GM19452 (cell line): Measurements from ENCODE around the gene ARHGEF10L.

ENCODE experiments used
- ATAC-seq: cut with Tn5 transposase; IDR thresholded peaks from one replicate; pipeline ENCODE4 v1.9.1; 2021; ENCODE audit not compliant: unreplicated experiment

The ARHGEF10L gene

GRCh38 chr1:17653728-17654351, 114.3 kb downstream of the ARHGEF10L start:
- ATAC-seq, result no peak

- ATAC-seq, result no peak
Measured at GRCh38 chr1:17654519-17654918, 115.0 kb downstream of the ARHGEF10L start.

- no peak for ATAC-seq
Measured at GRCh38 chr1:17655169-17655568, 115.7 kb downstream of the ARHGEF10L start.

- no peak for ATAC-seq
Measured at GRCh38 chr1:17655922-17656321, 116.4 kb downstream of the ARHGEF10L start.

GRCh38 chr1:17657436-17657835, 117.9 kb downstream of the ARHGEF10L start:
- no peak for ATAC-seq

- ATAC-seq, result no peak
Measured at GRCh38 chr1:17658837-17659236, 119.3 kb downstream of the ARHGEF10L start.

GRCh38 chr1:17661546-17662157, 122.2 kb downstream of the ARHGEF10L start:
- ATAC-seq, result no peak

GRCh38 chr1:17662296-17662695, 122.8 kb downstream of the ARHGEF10L start:
- ATAC-seq, result no peak

GRCh38 chr1:17662786-17663185, 123.3 kb downstream of the ARHGEF10L start:
- no peak for ATAC-seq

GRCh38 chr1:17663646-17664045, 124.1 kb downstream of the ARHGEF10L start:
- ATAC-seq, result no peak

- ATAC-seq, result no peak
Measured at GRCh38 chr1:17664322-17664721, 124.8 kb downstream of the ARHGEF10L start.

GRCh38 chr1:17665054-17665453, 125.6 kb downstream of the ARHGEF10L start:
- no peak for ATAC-seq

- ATAC-seq, result no peak
Measured at GRCh38 chr1:17665950-17666720, 126.6 kb downstream of the ARHGEF10L start.

- no peak for ATAC-seq
Measured at GRCh38 chr1:17667641-17668040, 128.1 kb downstream of the ARHGEF10L start.

- no peak for ATAC-seq
Measured at GRCh38 chr1:17668195-17668594, 128.7 kb downstream of the ARHGEF10L start.

GRCh38 chr1:17668624-17669175, 129.2 kb downstream of the ARHGEF10L start:
- no peak for ATAC-seq

- ATAC-seq, result no peak
Measured at GRCh38 chr1:17669305-17669704, 129.8 kb downstream of the ARHGEF10L start.

GRCh38 chr1:17669866-17670451, 130.5 kb downstream of the ARHGEF10L start:
- ATAC-seq, result no peak

GRCh38 chr1:17670587-17671313, 131.3 kb downstream of the ARHGEF10L start:
- no peak for ATAC-seq

GRCh38 chr1:17671314-17671705, 131.8 kb downstream of the ARHGEF10L start:
- ATAC-seq, result no peak

GRCh38 chr1:17671741-17672140, 132.2 kb downstream of the ARHGEF10L start:
- ATAC-seq, result no peak
